Endometrium (tissue), 2 donors: ENCODE results near the gene XXYLT1.
"Not testable (repeated sequence)": the region's sequence is repeated elsewhere in the genome, so short reads cannot be mapped to it uniquely, and the experiment has no call there.

Source experiments
- FAIRE-seq: peaks from 2 replicates; lab custom pipeline; 2012; peaks lifted over from hg19 to GRCh38; lab: Jason Lieb, UNC
- donor health status: control.
- donor health status: control.

XXYLT1 gene

GRCh38 chr3:195207731-195208130 lies 63.2 kb downstream of the XXYLT1 start:
- FAIRE-seq = no peak

DNA sequence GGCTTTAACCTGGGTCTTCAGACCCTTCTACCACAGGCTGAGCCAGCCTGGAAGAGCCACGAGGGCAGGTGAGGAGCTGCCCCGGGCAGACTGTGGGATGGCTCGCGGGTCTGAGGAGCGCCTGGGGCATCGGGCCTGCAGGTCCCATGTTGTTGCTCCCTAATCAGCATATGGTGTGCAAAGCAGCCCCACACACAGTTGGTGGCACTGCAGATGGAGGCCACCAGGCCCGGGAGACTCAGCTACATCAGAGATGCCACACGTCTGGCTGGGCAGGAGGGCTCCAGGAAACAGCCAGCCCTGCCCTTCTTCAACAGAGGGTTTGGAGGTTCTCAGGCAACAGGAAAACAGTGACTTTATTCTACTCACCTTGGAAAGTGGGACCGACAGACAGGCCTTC lies 63.9 kb downstream of the XXYLT1 start:
- no peak for FAIRE-seq

DNA sequence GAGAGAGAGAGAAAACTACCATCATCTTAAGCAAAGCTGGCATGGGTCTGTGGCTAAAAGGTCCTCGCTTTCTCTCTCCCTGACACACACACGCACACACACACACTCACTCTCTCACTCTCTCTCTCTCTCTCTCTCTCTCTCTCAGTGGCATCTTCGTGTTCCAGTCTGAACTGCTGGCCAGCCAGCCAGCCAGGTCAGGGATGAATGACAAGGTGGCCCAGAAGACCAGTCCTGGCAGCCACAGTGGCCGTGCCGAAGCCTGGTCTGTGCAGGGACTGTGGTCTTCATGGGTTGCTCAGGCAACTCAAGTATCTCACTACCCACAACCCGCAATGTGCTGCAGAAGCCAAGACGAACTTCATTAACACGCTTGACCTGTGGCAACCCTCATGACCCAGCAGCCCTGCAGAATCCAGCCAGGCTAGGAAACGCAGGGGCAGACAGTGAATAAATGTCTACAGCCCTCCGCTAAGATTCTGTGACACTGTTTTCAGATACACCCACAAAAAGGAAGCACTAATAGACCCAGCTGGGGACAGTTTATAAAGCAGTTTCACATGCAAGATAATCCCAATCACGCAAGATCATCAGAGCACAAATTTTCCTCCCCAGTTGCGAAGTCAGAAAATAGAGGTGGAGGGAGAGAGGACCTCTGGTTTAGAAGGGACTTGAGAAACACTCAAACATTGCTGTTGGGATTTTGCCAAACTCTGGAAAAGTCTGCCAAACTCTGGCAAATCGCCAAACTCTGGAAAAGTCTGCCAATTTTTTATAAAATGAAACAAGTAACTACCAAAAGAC lies 66.4 kb downstream of the XXYLT1 start:
- FAIRE-seq = no peak

DNA sequence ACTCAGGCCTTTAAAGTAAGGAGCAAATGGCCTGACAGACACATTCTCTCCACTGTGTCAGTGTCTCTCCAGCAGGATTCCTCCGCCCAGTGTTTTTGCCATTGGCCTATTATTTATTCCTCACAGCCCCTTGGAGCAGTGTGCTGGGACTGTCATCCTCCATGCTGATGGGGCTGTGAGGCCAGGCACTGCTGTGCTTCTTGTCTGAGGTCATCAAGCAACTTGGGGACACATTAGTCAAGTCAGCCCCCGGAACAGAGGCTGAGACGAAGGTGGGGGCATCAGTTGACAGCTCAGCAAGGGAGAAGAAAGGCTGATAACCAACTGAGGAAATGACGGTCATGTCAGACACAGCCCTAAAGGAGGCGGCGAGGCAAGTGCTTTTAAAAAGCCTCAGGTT lies 67.4 kb downstream of the XXYLT1 start:
- no peak for FAIRE-seq

- no peak for FAIRE-seq
Observed at GRCh38 chr3:195201295-195201694, 69.7 kb downstream of the XXYLT1 start.

GRCh38 chr3:195200010-195200822 lies 70.7 kb downstream of the XXYLT1 start:
- no peak for FAIRE-seq

DNA sequence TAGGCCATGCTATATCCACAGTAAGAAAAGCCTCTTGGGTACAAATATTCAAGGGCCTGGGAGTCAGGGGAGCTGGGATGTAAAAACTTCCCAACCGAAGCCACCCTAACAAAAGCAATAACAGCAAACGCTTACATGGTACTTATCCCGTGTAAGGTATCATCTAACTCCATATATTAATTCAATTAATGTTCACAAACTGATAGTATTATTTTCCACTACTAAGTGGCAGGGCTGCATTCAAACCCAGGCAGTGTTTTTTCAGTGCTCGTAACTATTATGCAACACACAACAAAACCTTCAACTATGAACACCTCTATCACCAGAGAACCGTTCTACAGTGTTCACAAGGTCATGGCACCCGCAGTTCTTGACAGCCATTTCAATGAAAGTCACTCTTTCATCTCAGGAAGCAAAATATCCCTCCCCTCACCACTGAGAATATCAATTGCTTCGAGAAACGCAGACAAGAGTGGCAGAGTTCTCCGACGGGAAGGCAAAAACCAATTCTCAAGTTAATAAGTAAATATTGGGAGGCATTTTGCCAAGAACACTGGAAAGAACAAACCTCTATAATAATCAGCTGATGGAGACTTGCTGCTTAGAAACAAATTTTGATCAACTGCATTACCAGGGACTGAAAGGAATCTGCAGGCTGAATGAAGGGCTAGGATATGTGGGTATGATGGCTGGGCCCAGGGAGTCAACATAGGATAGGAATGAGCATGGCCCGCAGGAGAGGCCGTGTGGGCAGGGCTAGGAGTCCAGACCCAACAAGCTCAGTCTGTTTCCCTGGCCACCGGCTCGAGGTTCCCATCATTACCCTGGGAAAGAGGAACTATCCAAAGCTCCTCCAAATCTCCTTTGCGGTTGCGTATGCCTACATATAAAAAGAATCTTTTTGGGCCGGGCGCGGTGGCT lies 72.3 kb downstream of the XXYLT1 start:
- no peak for FAIRE-seq

DNA sequence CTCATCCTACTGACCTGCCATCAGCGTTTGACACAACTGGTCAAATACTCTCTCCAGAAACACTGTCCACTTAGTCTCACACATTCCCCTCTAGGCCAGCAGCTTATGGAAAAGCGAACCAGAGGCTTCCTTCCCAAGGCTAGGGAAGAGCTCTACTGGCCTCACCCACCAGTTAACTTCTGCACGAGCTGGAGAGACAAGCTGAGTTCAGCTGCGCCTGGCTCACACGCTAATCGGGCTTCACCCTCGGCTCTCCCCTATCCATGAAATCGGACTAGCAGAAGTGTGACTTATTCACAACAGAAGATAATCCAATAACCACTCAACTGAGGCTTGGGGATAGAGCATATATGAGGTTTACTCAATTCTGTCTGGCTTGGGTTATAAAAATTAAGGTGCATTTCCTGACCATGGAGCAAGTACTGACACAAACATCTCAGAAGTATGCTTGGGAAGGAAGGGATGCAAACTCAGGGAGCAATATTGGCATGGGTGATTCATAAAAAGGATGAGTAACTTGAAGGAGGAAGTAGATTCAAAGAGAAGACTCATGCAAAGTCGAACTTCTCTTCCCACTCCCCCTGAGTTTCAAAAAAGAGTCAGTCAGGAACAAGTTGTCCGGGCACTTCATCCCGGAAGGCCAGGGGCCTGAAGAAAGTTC lies 73.1 kb downstream of the XXYLT1 start:
- no peak for FAIRE-seq

- FAIRE-seq = no peak
Observed at GRCh38 chr3:195196266-195196665, 74.7 kb downstream of the XXYLT1 start.

DNA sequence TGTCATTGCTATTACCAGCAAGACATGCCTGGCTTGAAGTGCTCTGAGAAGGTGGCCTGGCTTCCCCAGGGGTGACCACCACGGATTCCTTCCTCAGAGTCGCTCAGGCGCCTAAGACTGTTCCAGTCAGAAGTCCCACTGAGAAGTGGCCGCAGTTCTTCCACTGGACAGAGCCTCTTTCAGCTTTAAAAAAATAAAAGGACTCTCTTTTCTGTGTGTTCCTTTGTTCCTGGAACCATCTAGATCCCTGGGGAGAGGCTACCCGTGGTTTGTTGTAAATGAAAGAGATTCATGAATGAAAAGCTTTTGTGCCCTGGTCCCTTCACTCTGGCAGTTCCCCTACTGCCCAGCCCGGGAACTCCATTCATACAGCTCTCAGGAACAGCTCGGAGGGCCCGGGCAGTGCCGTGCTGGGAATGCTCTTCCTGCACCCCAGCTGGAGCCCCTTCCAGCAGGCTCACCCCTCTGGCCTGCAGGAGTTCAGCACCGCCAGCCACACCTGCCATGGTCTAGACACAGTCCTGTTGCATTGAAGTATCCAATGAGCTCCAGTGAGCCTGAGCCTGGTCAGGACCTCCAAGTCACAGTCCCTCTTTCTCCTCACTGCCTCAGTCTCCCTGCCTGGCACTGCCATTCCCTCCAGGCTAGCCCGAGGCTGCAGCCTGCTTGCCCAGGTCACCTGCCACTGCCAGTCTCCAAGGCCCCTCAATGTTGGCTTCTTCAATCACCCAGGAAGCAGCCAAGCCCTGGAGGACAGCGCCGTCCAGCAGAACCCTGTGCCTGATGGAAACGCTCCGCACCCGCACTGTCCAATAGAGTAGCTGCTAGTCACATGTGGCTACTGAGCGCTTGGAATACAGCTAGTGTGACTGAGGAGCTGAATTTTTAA lies 75.4 kb downstream of the XXYLT1 start:
- FAIRE-seq = no peak

- FAIRE-seq = no peak
Observed at GRCh38 chr3:195194559-195195206, 76.3 kb downstream of the XXYLT1 start.

DNA sequence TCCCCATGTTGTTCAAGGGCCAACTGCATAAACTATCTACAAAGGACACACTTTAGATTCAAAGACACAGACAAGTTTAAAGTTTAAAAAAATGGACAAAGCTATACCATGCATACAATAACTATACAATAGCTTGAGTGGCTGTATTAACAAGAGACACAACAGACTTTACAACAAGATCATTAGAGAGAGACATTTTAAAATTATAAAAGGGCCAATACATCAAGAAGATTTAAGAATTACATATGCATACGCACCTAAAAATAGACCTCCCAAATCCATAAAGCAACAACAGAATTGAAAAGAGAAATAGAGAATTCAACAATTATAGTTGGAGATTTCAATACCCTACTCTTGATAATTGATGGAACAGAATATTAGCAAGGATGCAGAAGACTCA lies 79.4 kb downstream of the XXYLT1 start:
- FAIRE-seq = no peak

DNA sequence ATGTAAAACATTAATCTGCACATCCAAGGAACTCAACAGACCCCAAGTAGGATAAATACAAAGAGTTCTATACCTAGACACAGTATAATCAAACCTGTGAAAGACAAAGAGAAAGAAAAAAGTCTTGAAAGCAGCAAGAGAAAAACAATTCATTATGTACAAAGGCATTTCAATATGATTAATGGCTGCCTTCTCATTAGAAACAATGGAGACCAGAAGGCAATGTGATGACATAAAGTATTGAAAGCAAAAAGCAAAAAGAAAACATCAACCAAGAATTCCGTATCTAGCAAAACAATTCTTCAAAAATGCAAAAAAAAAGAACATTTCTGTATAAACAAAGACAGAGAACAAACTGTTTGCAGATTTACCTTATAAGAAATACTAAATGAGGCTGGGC lies 81.1 kb downstream of the XXYLT1 start:
- FAIRE-seq = peak; percentile 58

DNA sequence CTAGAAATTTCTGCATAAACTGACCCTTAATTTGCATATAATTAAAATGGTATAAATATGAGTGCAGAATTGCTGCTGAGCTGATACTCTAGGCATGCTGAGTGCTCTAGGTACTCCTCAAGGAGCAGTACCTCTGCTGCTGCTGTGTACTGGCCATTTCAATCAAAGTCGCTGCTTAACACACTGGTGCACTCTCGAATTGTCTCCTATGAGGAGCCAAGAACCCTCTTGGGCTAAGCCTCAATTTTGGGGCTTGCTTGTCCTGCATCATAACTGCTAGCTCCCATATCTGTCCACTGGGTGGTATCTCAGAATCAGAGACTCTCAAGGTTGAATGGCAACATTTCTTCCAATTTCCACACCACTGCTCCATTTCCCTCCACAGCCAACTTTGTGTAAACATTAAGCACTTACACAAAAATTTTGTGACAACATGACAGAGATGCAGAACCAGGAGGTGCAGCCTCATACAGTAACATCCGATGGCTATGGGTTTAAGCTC lies 82.5 kb downstream of the XXYLT1 start:
- no peak for FAIRE-seq

- no peak for FAIRE-seq
Observed at GRCh38 chr3:195187609-195188425, 83.1 kb downstream of the XXYLT1 start.

GRCh38 chr3:195186710-195187047 lies 84.3 kb downstream of the XXYLT1 start:
- FAIRE-seq = not testable (repeated sequence)

DNA sequence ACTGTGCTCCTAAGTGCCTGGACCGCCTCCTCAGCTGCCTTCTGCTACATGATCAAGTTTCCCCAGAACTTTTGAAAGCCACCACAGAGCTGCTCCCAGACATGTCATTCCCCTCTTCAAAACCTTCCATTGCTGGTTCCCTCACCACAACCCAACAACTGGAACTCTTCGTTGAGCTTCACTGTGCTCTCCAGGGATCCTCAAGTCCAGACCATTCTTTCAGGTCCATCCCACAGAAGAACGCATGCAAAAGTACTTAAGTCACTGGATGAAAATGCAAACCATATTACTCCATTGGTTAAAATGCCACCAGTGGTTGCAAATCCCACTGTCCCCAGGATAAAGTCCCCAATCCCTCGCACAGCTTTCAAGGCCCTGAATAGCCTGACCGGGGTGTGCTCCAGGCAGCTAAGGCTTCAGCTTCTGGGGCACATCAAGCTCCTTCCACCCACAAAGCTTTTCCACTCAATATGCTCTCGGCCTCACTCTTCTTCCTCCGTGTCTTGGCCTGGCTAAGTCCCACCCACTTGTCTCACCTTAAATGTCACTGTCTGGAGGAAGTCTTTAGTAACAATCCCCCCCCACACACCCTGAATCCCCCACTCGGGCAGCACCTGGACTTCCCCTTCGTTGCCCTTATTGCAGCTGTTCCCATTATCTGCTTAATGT lies 84.8 kb downstream of the XXYLT1 start:
- FAIRE-seq = no peak

DNA sequence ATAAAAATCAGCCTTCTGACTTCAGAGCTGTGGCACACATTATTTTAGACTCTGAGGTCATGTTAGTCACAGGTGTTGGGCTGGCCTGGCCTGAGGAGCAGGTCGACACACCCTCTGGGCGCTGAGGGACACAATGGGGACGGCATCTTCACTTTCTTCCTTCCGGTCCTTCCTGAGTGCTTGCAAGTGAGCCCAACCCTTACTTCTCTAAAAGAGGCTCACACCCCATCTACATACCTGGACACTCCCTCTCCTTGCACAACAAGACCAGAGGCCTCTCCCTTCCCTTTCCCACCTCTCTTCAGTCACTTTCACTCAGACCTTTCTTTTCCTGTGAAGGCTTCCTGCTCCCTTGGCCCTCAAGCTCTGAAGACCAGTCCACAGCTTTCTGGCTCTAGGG lies 85.4 kb downstream of the XXYLT1 start:
- FAIRE-seq = no peak
